GM13977 (cell line): Measurements from ENCODE around the gene EPB41L1.

Experiments
- DNase-seq: peaks from one replicate; pipeline ENCODE4 v3.0.0; 2012; ENCODE audit warnings: low spot score
- in situ Hi-C: fragments of 300-500 bp; cut with MboI; formaldehyde crosslinking; loops from one replicate; pipeline ENCODE4 v1.12.0; 2022; ENCODE audit warnings: low sequenced_read_pairs, low pct_unique_long_range_greater_than_20kb, mixed read lengths, inconsistent platforms; ENCODE audit not compliant: unreplicated experiment
- TF ChIP-seq, protein P1 (sequence below): IDR thresholded peaks from 2 replicates; pipeline ENCODE4 v1.5.1; 2012; ENCODE audit warnings: mild to moderate bottlenecking, control low read depth; ENCODE audit not compliant: insufficient read depth; ENCODE audit errors: extremely low read depth, missing control alignments

The EPB41L1 gene

DNA sequence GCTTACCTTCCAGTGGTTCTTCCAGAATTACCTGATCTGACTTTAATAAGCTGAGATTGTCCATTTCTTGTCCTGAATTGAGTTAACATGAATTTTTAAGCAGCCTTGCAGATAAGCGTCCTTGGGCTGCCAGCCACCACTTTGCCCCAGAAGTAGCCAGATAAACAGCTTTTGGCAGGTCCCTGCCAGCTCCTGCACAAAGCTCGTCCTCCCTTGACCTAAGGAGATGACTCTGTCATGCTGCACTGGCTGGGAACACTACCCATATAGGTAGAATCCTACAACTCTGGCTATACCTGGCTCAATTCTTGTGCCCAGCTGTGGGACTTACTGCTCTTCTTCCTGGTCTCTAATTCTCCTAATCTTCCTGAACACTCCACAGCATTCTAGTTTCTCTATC is 42.1 kb downstream of the EPB41L1 start:
- TF ChIP-seq, protein P1, sequence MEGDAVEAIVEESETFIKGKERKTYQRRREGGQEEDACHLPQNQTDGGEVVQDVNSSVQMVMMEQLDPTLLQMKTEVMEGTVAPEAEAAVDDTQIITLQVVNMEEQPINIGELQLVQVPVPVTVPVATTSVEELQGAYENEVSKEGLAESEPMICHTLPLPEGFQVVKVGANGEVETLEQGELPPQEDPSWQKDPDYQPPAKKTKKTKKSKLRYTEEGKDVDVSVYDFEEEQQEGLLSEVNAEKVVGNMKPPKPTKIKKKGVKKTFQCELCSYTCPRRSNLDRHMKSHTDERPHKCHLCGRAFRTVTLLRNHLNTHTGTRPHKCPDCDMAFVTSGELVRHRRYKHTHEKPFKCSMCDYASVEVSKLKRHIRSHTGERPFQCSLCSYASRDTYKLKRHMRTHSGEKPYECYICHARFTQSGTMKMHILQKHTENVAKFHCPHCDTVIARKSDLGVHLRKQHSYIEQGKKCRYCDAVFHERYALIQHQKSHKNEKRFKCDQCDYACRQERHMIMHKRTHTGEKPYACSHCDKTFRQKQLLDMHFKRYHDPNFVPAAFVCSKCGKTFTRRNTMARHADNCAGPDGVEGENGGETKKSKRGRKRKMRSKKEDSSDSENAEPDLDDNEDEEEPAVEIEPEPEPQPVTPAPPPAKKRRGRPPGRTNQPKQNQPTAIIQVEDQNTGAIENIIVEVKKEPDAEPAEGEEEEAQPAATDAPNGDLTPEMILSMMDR, result no peak
- in situ Hi-C loops, result no loop called here

DNA sequence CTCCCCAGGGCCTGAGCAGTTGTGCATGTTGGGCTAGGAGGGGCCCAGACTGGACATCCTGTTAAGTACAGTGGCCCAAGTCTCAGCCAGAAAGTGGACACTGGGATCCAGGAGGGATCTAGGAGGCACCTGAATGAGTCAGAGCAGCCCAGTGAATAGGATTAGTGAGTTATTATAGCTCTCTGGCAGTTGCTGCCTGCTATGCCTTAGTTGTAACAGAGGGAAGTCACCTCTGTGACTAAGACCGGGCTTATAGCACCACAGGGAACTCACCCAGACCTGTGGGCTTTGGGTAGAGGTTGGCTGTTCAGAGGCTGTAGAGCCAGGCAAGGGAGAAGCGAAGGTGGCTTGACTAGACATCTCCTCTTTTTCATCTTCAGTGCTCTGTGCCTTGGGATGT is 42.7 kb downstream of the EPB41L1 start:
- in situ Hi-C loops, result no loop called here
- TF ChIP-seq, protein P1, result no peak

More for the DNA sequence above, 42.1 kb downstream of the EPB41L1 start:
- no peak for DNase-seq

GRCh38 chr20:36199345-36200257 is 45.1 kb downstream of the EPB41L1 start:
- DNase-seq, result peak; percentile 81
- in situ Hi-C loops, result loop anchor here (25.0 kb wide), 1 partner anchor 238 kb away; no protein-coding TSS in a partner anchor
- TF ChIP-seq, protein P1, result peak; percentile 90

More for the DNA sequence above, 42.7 kb downstream of the EPB41L1 start:
- no peak for DNase-seq

GRCh38 chr20:36200451-36200850 is 45.9 kb downstream of the EPB41L1 start:
- in situ Hi-C loops, result loop anchor here (25.0 kb wide), 1 partner anchor 237 kb away; no protein-coding TSS in a partner anchor
- TF ChIP-seq, protein P1, result no peak
- no peak for DNase-seq

DNA sequence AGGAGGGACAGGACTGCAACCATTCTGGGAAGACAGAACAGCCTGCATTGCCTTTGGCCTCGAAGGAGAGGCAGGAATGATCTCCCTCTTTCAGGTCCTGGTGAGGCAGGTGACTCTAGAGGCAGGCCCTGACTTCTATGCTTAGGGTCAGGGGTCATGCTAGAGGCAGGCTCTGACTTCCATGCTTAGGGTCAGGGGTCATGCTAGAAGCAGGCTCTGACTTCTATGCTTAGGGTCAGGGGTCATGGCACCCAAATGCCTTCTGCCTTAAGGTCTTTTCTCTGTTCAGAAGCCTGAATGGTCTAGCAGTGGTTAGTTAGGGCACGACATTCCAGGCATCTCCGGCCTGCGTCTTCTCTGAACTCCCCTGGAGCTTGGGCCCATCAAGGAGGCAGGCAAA is 46.7 kb downstream of the EPB41L1 start:
- in situ Hi-C loops, result loop anchor here (25.0 kb wide), 1 partner anchor 236 kb away; no protein-coding TSS in a partner anchor
- no peak for DNase-seq
- TF ChIP-seq, protein P1, result no peak

DNA sequence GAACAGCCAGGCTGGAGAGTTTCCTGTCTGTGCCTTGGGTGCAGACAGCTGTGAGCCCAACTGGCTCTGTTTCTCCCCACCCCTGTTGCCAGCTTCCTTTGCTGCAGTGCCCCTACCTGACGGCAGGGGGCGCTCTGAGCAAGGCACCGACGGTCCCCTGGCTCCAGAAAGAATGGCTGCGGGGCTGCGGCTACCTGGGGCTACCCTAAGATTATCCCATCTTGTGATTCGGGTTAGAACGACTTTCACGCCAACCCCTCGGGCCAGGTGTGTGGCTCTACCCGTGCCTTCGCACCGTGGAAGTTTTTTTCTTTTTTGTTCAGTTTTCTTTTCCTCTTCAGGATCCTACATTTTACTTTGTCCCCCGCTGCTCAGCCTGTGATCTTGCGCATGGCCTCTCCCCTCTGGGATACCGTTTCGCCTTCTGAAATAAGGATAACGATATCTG is 48.4 kb downstream of the EPB41L1 start:
- in situ Hi-C loops, result loop anchor here (25.0 kb wide), 1 partner anchor 234 kb away; no protein-coding TSS in a partner anchor
- TF ChIP-seq, protein P1, result peak; percentile 100
- DNase-seq, result peak; percentile 87
